Neural cell (in vitro differentiated cells): ENCODE results near the gene FURIN.

Source experiments
- CTCF ChIP-seq: fragments of 450-650 bp; IDR thresholded peaks from 2 replicates; pipeline ENCODE4 v1.5.1; 2014; ENCODE audit warnings: antibody characterized with exemption, mild to moderate bottlenecking, moderate library complexity; ENCODE audit not compliant: poor library complexity, severe bottlenecking
- EP300 ChIP-seq: fragments of 450-650 bp; conservative IDR thresholded peaks from 2 replicates; pipeline ENCODE4 v1.6.1; 2014; ENCODE audit warnings: antibody characterized with exemption, mild to moderate bottlenecking, moderate library complexity; ENCODE audit not compliant: poor library complexity, severe bottlenecking
- EZH2 ChIP-seq: fragments of 200-600, 300-800 bp; shearing (Covaris generic), sonication (generic); IDR thresholded peaks from 2 replicates; pipeline ENCODE4 v1.6.1; 2014; ENCODE audit warnings: antibody characterized with exemption, low read length, borderline replicate concordance, mild to moderate bottlenecking; ENCODE audit not compliant: insufficient read depth, poor library complexity, severe bottlenecking
- POLR2AphosphoS5 ChIP-seq: IDR thresholded peaks from 2 replicates; pipeline ENCODE4 v1.6.1; 2012

DNA sequence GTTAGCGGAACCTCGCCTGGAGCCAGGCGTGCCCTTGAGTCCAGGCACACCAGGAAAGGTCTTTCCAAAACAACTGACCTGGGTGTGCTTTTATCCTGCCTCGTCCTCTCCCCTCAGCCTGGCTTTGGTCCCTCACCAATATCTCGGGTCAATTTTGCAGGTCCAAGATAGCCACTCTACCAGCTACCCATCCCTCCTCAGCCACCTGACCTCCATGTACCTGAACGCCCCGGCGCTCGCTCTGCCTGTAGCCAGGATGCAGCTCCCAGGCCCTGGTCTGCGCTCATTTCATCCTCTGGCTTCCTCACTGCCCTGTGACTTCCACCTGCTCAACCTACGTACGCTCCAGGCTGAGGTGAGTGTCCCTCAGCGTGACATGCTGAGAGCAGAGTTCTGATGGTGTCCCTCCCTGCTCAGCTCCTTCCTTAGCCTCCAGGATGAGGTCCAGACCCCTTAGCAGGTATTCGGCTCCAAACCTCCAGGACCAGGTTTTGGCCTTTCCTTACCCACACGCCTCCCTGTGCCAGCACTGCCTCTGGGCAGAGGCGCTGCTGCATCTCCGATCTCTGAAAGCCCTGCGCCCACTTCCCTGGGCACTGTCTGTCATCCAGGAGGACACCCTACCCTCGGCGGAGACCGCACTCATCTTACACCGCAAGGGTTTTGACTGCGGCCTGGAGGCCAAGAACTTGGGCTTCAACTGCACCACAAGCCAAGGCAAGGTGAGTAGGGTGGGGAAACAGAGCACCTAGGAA is 49.8 kb downstream of the FURIN start:
- TF ChIP-seq EZH2, result no peak
- TF ChIP-seq POLR2AphosphoS5, result no peak
- no peak for TF ChIP-seq EP300
- TF ChIP-seq CTCF, result no peak
